ENCODE results near the gene ERLIN1.

GRCh38 chr10:100184426-100184825, 1.4 kb downstream of the ERLIN1 start:
- TF ChIP-seq CTCF (IDR thresholded peaks at IDR 0.05; ENCODE audit: borderline replicate concordance, extremely low read depth, low read length, poor library complexity, severe bottlenecking) (no peak), EZH2 (IDR thresholded peaks at IDR 0.05; ENCODE audit: borderline replicate concordance, low read depth, low read length, severe bottlenecking) (no peak)

Measured in DND-41 (cell line).